H9 (cell line): ENCODE data around the gene RHOJ. TPM values are rescaled to one million over a fixed set of nuclear protein-coding genes. Genes with fewer than 3 reads are reported as not detected.

Source experiments
- DNase-seq: peaks from one replicate; pipeline ENCODE4 v3.0.0-alpha.2; 2017
- H2AFZ ChIP-seq: one replicate; pipeline ENCODE4 v1.6.1; 2013; ENCODE audit warnings: mild to moderate bottlenecking, low read length, control low read depth, moderate library complexity
- H2AK5ac ChIP-seq: 2 replicates; pipeline ENCODE4 v1.6.1; 2013; ENCODE audit warnings: low read length, control low read depth, mixed read lengths; ENCODE audit not compliant: insufficient read length
- H2BK120ac ChIP-seq: one replicate; pipeline ENCODE4 v1.6.1; 2013; ENCODE audit warnings: low read depth, mild to moderate bottlenecking, low read length, control low read depth, inconsistent platforms; ENCODE audit not compliant: poor library complexity, severe bottlenecking
- H2BK12ac ChIP-seq: 2 replicates; pipeline ENCODE4 v1.6.1; 2013; ENCODE audit warnings: low read length, control low read depth, mixed read lengths, low read depth; ENCODE audit not compliant: insufficient read length
- H2BK15ac ChIP-seq: 2 replicates; pipeline ENCODE4 v1.6.1; 2013; ENCODE audit warnings: low read depth, low read length, control low read depth
- H2BK20ac ChIP-seq: one replicate; pipeline ENCODE4 v1.6.1; 2013; ENCODE audit warnings: low read depth, mild to moderate bottlenecking, low read length, control low read depth, inconsistent platforms; ENCODE audit not compliant: poor library complexity, severe bottlenecking
- H2BK5ac ChIP-seq: 2 replicates; pipeline ENCODE4 v1.6.1; 2013; ENCODE audit warnings: low read length, control low read depth, mixed read lengths; ENCODE audit not compliant: insufficient read length
- H3K14ac ChIP-seq: 2 replicates; pipeline ENCODE4 v1.6.1; 2013; ENCODE audit warnings: low read length, control low read depth; ENCODE audit not compliant: insufficient read depth
- H3K18ac ChIP-seq: 2 replicates; pipeline ENCODE4 v1.6.1; 2013; ENCODE audit warnings: low read depth, mild to moderate bottlenecking, mixed read lengths, low read length, control low read depth; ENCODE audit not compliant: insufficient read length
- H3K23ac ChIP-seq: 2 replicates; pipeline ENCODE4 v1.6.1; 2013; ENCODE audit warnings: low read length, control low read depth, mixed read lengths, low read depth; ENCODE audit not compliant: insufficient read length
- H3K23me2 ChIP-seq: 2 replicates; pipeline ENCODE4 v1.6.1; 2013; ENCODE audit warnings: low read depth, mild to moderate bottlenecking, mixed read lengths, low read length, control low read depth; ENCODE audit not compliant: insufficient read length, poor library complexity, severe bottlenecking
- H3K27ac ChIP-seq: 2 replicates; pipeline ENCODE4 v1.5.1; 2013; ENCODE audit warnings: low read length, control low read depth, mixed read lengths, low read depth; ENCODE audit not compliant: insufficient read length
- H3K27me3 ChIP-seq: 2 replicates; pipeline ENCODE4 v1.6.1; 2013; ENCODE audit warnings: low read length, control low read depth, inconsistent platforms; ENCODE audit not compliant: insufficient read depth
- H3K4ac ChIP-seq: 2 replicates; pipeline ENCODE4 v1.6.1; 2013; ENCODE audit warnings: low read depth, mild to moderate bottlenecking, control low read depth, inconsistent platforms, low read length, moderate library complexity
- H3K4me1 ChIP-seq: 2 replicates; pipeline ENCODE4 v1.6.1; 2013; ENCODE audit warnings: low read length, control low read depth, inconsistent platforms; ENCODE audit not compliant: insufficient read depth
- H3K4me2 ChIP-seq: 2 replicates; pipeline ENCODE4 v1.6.1; 2013; ENCODE audit warnings: low read length, control low read depth, mixed read lengths; ENCODE audit not compliant: insufficient read length, insufficient read depth
- H3K56ac ChIP-seq: 2 replicates; pipeline ENCODE4 v1.6.1; 2013; ENCODE audit warnings: low read depth, mild to moderate bottlenecking, mixed read lengths, low read length, control low read depth; ENCODE audit not compliant: insufficient read length
- H3K79me1 ChIP-seq: 2 replicates; pipeline ENCODE4 v1.6.1; 2013; ENCODE audit warnings: low read depth, mild to moderate bottlenecking, moderate library complexity, low read length, control low read depth, inconsistent platforms; ENCODE audit not compliant: insufficient read depth, poor library complexity, severe bottlenecking
- H3K79me2 ChIP-seq: 2 replicates; pipeline ENCODE4 v1.6.1; 2013; ENCODE audit warnings: low read length, control low read depth, inconsistent platforms; ENCODE audit not compliant: insufficient read depth
- H3K9ac ChIP-seq: 2 replicates; pipeline ENCODE4 v1.6.1; 2013; ENCODE audit warnings: low read length, control low read depth, mixed read lengths; ENCODE audit not compliant: insufficient read length; ENCODE audit errors: extremely low read depth
- H3K9me3 ChIP-seq: one replicate; pipeline ENCODE4 v1.6.1; 2013; ENCODE audit warnings: low read depth, low read length, inconsistent platforms; ENCODE audit not compliant: control insufficient read depth
- H3T11ph ChIP-seq: one replicate; pipeline ENCODE4 v1.6.1; 2013; ENCODE audit warnings: mild to moderate bottlenecking, low read length, control low read depth, inconsistent platforms
- H4K20me1 ChIP-seq: one replicate; pipeline ENCODE4 v1.6.1; 2013; ENCODE audit not compliant: control insufficient read depth, insufficient read length, insufficient read depth
- H4K5ac ChIP-seq: 2 replicates; pipeline ENCODE4 v1.6.1; 2013; ENCODE audit warnings: low read depth, mild to moderate bottlenecking, mixed read lengths, low read length, control low read depth; ENCODE audit not compliant: insufficient read length
- H4K8ac ChIP-seq: replicated peaks from 2 replicates; pipeline ENCODE4 v1.6.1; 2013; ENCODE audit warnings: low read length, control low read depth, mixed read lengths, low read depth; ENCODE audit not compliant: insufficient read length
- H4K91ac ChIP-seq: 2 replicates; pipeline ENCODE4 v1.6.1; 2013; ENCODE audit warnings: low read depth, mild to moderate bottlenecking, moderate library complexity, mixed read lengths, low read length, control low read depth; ENCODE audit not compliant: insufficient read length
- H3K27ac Mint-ChIP-seq, 3 experiments: 2 replicates in 2 of 3; 3 replicates in 1 of 3; pipeline ENCODE4 v1.8.0; 2020 to 2021; ENCODE audit warnings: mixed read lengths in 3 of 3, mild to moderate bottlenecking in 1 of 3, moderate library complexity in 1 of 3
- H3K27me3 Mint-ChIP-seq: 2 replicates; pipeline ENCODE4 v1.8.0; 2021; ENCODE audit warnings: low read depth, mild to moderate bottlenecking, moderate library complexity, mixed read lengths
- H3K36me3 Mint-ChIP-seq, 3 experiments: 2 replicates in 2 of 3; 3 replicates in 1 of 3; pipeline ENCODE4 v1.8.0; 2020 to 2021; ENCODE audit warnings: low read depth in 3 of 3, mixed read lengths in 3 of 3; ENCODE audit not compliant: insufficient read depth in 1 of 3
- H3K4me1 Mint-ChIP-seq, 2 experiments: 2 replicates each; pipeline ENCODE4 v1.8.0; 2020; ENCODE audit warnings: mixed read lengths in 2 of 2
- H3K4me3 Mint-ChIP-seq, 2 experiments: 2 replicates in 1 of 2; 3 replicates in 1 of 2; pipeline ENCODE4 v1.8.0; 2020 to 2021; ENCODE audit warnings: mild to moderate bottlenecking in 2 of 2, mixed read lengths in 2 of 2, moderate library complexity in 1 of 2
- H3K9me3 Mint-ChIP-seq, 2 experiments: 2 replicates in 1 of 2; 3 replicates in 1 of 2; pipeline ENCODE4 v1.8.0; 2020; ENCODE audit warnings: mild to moderate bottlenecking in 2 of 2, mixed read lengths in 2 of 2, moderate library complexity in 1 of 2
- CTCF ChIP-seq: fragments of 200-600 bp; sonication (generic); conservative IDR thresholded peaks from 3 replicates; pipeline ENCODE4 v1.8.0; 2021; ENCODE audit warnings: antibody characterized with exemption, mild to moderate bottlenecking
- WGBS: extraction: QIAGEN DNeasy Blood & Tissue Kit; methylation state at CpG from one replicate; pipeline ENCODE4 v1.1.7; 2013; ENCODE audit warnings: missing lambda C conversion rate, low lambda C conversion rate, mixed read lengths; ENCODE audit not compliant: insufficient read length; ENCODE audit errors: extremely low coverage; 5-methylcytosine and 5-hydroxymethylcytosine counted together
- total RNA-seq: library from RNA; stranded (reverse); gene quantifications from 2 replicates; pipeline ENCODE4 v1.2.1, GENCODE V29; 2021

Gene RHOJ
- total RNA-seq, 1 experiment from 2014 or later = not detected

- H3K36me3 Mint-ChIP-seq = no peaks in the 10 kb centered on the region
- no peak overlapping the region for H2BK20ac ChIP-seq
- H4K8ac ChIP-seq = no peak overlapping the region
- no peak overlapping the region for H2BK120ac ChIP-seq
- no peak for TF ChIP-seq CTCF
- H3K4me1 ChIP-seq = no peaks in the 10 kb centered on the region
- H3K23ac ChIP-seq = no peak overlapping the region
- no peak overlapping the region for H2BK12ac ChIP-seq
- no CpG with 5 or more reads among the region's 2 CpGs for WGBS
- no peak overlapping the region for H3T11ph ChIP-seq
- no peak overlapping the region for H2AFZ ChIP-seq
- H3K27ac ChIP-seq = no peak overlapping the region
- no peaks in the 10 kb centered on the region for H3K79me2 ChIP-seq
- H3K4ac ChIP-seq = no peak overlapping the region
- H3K9me3 ChIP-seq = no peaks in the 10 kb centered on the region
- H3K27me3 Mint-ChIP-seq = no peaks in the 10 kb centered on the region
- no peak overlapping the region for H3K18ac ChIP-seq
- H3K14ac ChIP-seq = no peak overlapping the region
- H2BK5ac ChIP-seq = no peak overlapping the region
- H3K27me3 ChIP-seq = no peaks in the 10 kb centered on the region
- no peak overlapping the region for H4K5ac ChIP-seq
- H2BK15ac ChIP-seq = no peak overlapping the region
- no peaks in the 10 kb centered on the region for H3K9me3 Mint-ChIP-seq
- no peak overlapping the region for H2AK5ac ChIP-seq
- no peaks in the 10 kb centered on the region for H3K79me1 ChIP-seq
- H3K4me2 ChIP-seq = no peak overlapping the region
- H3K9ac ChIP-seq = no peak overlapping the region
- no peak overlapping the region for H3K56ac ChIP-seq
- no peaks in the 10 kb centered on the region for H4K20me1 ChIP-seq
- H4K91ac ChIP-seq = no peak overlapping the region
- H3K4me3 Mint-ChIP-seq = no peak overlapping the region
- no peak overlapping the region for H3K27ac Mint-ChIP-seq
- peaks cover 0 to 2% of the 10 kb centered on the region in 2 experiments; a peak in 2 of 4 replicates for H3K4me1 Mint-ChIP-seq
- no peaks in the 10 kb centered on the region for H3K23me2 ChIP-seq
- DNase-seq = no peak
Measured at GRCh38 chr14:63157195-63157594, 47.0 kb upstream of the RHOJ start.
